GM10266 (cell line): ENCODE data around the gene TRMT112.

Experiments used
- DNase-seq: peaks from one replicate; pipeline ENCODE4 v3.0.0; 2012; ENCODE audit errors: extremely low spot score
- TF ChIP-seq, protein P1 (sequence below): IDR thresholded peaks from 2 replicates; pipeline ENCODE4 v1.5.1; 2012; ENCODE audit warnings: mild to moderate bottlenecking, low read depth; ENCODE audit not compliant: control insufficient read depth, insufficient read depth; ENCODE audit errors: missing control alignments

Gene TRMT112

DNA sequence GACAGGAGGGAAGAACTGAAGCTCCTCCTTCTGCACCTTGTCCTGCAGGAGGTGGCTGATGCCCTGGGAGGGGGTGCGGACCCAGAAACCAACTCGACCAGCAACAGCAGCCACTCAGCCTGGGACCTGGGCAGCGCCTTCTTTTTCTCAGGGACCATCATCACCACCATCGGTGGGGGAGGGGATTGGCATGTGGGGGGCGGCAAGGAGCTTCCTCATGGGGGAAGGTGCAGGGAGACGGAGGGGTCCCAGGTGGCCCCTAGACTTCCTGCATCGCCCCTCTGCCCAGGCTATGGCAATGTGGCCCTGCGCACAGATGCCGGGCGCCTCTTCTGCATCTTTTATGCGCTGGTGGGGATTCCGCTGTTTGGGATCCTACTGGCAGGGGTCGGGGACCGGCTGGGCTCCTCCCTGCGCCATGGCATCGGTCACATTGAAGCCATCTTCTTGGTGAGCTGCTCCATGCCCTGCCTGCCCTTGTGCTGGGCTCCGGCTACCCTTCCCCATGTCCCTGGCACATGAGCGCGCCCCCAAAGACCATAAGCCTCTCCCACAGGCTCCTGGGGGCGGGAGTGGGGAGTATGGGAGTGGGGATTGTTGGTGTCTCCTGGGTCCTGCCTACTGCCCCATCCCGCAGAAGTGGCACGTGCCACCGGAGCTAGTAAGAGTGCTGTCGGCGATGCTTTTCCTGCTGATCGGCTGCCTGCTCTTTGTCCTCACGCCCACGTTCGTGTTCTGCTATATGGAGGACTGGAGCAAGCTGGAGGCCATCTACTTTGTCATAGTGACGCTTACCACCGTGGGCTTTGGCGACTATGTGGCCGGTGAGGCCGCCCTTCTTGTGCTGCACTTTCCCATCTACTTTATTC is 20.3 kb downstream of the TRMT112 start:
- DNase-seq: no peak
- TF ChIP-seq, protein P1, sequence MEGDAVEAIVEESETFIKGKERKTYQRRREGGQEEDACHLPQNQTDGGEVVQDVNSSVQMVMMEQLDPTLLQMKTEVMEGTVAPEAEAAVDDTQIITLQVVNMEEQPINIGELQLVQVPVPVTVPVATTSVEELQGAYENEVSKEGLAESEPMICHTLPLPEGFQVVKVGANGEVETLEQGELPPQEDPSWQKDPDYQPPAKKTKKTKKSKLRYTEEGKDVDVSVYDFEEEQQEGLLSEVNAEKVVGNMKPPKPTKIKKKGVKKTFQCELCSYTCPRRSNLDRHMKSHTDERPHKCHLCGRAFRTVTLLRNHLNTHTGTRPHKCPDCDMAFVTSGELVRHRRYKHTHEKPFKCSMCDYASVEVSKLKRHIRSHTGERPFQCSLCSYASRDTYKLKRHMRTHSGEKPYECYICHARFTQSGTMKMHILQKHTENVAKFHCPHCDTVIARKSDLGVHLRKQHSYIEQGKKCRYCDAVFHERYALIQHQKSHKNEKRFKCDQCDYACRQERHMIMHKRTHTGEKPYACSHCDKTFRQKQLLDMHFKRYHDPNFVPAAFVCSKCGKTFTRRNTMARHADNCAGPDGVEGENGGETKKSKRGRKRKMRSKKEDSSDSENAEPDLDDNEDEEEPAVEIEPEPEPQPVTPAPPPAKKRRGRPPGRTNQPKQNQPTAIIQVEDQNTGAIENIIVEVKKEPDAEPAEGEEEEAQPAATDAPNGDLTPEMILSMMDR: no peak

DNA sequence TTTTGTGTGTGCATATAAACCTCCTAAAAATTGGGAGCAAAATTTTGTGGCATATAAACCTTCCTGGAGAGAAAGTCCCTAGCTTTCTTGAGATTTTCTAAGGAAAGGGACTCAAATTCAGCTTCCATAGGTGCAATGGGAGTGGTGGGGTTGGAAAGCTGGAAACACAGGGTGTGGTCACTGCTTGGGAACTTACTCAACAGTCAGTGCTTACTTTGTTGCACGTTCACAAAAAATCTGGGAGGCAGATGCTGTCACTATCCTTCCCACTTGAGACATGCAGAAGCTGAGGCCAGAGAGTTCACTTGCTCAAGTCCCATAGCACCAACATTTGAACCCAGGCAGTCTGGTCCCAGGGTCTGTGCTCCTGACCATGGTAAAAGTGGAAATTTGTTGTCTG is 21.1 kb downstream of the TRMT112 start:
- no peak for DNase-seq
- TF ChIP-seq, protein P1: no peak

DNA sequence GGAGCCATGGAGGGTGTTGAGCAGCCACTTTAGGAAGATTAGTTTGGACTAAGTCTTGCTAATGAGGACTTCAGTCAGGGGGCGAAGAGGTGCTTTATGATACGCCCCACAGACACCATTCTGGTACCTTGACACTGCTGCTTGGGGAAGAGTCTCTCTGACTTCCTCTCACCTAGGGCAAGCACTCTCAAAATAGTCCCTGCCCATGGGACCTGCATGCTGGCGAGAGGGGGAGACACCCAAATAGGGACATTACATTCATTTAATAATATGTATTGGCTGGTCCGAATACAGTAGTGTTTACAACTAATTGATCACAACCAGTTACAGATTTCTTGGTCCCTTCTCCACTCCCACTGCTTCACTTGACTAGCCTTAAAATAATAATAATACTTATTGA is 21.6 kb downstream of the TRMT112 start:
- TF ChIP-seq, protein P1: no peak
- no peak for DNase-seq

DNA sequence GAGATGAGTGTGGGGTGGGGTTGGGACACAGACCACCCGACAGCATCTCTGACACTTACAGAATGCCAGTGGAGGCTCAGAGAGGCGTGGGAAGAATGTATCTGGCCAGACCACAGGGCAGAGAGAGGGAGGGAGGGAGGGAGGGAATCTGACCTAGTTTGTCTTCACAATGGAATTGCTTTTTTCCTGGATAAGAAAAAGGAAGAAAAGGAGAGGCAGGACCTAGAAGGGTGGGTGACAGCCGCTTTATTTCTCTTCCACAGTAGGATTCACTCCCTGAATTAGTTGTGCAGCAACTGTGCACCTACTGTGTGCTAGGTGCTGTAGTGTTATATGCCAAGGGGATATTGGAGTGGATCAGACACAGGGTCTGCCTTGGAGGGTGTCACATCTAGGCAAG is 22.6 kb downstream of the TRMT112 start:
- no peak for DNase-seq
- TF ChIP-seq, protein P1: no peak

DNA sequence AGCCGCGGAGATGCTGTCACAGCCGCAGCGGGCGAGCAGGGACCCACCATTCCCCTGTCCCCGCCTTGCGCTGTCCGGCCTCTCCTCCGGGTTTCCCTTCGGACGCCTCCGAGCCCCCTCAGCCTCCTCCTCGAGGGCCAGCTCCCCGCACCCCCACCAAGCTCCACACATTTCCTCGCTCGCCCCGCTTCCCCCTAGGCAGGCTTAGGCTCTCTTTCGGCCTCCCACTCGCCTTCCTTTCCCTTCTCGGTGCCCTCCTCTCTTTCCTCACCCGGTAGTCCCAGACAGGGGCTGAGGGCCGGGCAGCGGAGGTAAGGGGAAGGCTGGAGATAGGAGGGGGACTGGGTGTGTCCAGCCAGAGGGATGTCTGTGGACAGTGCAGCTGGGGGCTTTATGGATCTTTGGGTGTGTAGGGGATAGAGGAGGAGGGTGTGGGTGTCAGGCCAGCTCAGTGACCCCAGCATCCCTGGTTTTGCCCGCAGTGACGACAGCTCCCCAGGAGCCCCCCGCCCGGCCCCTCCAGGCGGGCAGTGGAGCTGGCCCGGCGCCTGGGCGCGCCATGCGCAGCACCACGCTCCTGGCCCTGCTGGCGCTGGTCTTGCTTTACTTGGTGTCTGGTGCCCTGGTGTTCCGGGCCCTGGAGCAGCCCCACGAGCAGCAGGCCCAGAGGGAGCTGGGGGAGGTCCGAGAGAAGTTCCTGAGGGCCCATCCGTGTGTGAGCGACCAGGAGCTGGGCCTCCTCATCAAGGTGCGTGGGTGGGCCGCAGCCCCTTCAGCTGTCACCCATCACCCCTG is 24.7 kb downstream of the TRMT112 start:
- no peak for DNase-seq
- TF ChIP-seq, protein P1: no peak

- DNase-seq: no peak
- TF ChIP-seq, protein P1: no peak
Observed at GRCh38 chr11:64291752-64292459, 25.5 kb downstream of the TRMT112 start.
